HUDEP-2 (cell line): ENCODE data around the gene EI24.
"Not testable (repeated sequence)": the region's sequence is repeated elsewhere in the genome, so short reads cannot be mapped to it uniquely, and the experiment has no call there.

Source experiments
- DNase-seq, 76 experiments: peaks; one replicate each; lab custom pipeline; 2025; ENCODE audit not compliant: unreplicated experiment in 76 of 76; lab: John Stamatoyannopoulos, UW

Gene EI24

GRCh38 chr11:125568970-125569914, at the start of gene EI24:
EI24 (plus strand) TSS chr11:125569477; CDS start chr11:125572528, 3,051 bp downstream.
- DNase-seq: peak in 75 of 76 experiments; percentile 20 to 94 (median 83)

DNA sequence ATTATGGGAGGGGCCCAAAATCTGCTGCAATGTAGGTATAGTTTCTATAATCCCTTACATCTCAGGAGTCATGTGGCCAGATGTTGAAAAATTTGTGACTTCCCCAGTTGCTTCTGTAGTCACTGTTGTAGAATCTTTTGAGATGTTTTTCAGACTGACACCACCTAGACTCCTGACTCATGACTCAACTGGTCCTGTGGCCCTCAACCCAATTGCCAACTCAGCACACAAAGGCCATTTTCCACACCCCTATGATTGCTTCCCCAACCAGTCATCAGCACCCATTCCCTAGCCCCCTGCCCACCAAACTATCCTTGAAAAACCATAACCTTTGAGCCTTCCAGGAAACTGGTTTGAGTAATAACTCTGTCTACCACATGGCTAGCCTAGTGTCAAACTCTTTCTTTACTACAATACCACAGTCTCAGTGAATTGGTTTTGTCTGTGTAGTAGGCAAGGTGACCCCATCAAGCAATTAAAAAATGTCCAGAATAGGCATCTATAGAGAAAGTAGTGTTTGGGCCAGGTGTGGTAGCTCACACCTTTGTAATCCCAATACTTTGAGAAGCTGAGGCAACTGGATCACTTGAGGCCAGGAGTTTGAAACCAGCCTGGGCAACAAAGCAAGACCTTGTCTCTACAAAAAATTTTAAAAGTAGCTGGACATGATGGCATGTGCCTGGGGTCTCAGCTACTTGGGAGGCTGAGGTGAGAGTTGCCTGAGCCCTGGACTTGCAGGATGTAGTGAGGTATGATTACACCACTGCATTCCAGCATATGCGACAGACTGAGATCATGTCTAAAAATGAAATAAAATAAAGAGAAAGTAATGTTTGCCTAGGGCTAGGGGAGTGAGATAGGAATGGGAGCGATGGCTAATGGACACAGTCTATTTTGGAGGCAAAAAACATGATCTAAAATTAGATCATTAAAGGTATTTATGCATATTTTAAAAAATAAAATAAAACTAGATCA, 49.1 kb upstream of the EI24 start:
- DNase-seq: no peak

- peak in 34 of 76 experiments; percentile 3 to 72 (median 22) for DNase-seq
Measured at GRCh38 chr11:125525303-125525702, 44.0 kb upstream of the EI24 start.

GRCh38 chr11:125532668-125533067, 36.6 kb upstream of the EI24 start:
- peak in 71 of 76 experiments; percentile 11 to 89 (median 63) for DNase-seq

DNA sequence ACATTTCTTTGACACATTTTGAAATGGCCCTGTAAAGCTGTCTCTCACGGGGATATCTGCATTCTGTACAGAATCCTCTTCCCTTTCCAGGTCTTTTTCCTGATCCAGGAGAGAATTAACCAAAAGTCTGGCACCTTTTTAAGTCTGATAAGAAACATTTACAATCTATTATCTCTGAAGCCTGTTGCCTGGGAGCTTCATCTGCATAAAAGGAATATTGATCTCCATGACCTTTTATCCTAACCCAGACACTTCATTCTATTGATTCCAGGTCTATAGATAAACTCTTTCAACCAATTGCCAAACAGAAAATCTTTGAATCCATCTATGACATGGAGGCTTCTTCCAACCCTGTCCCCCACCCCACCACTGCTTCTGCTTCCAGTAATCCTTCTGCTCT, 33.7 kb upstream of the EI24 start:
- DNase-seq: no peak

GRCh38 chr11:125536834-125537233, 32.4 kb upstream of the EI24 start:
- not testable (repeated sequence) for DNase-seq

DNA sequence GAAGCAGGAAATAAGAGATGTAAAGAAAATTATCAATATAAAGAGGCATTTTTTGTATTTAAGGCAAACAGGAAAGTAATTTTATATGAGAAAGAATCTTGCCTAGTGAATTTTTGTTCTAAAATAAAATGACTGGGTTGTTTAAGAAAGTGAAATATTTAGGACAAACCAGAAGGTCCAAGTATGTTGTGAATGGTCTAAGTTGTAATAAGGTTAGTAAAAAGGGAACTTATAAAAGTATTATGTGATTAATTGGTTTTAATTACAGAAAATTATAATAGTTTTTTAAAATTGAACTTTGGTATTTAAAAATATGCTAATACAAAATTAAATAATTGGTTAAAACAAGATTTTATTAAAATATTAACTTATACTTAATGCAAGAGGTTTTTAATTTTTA, 26.6 kb upstream of the EI24 start:
- DNase-seq: no peak

DNA sequence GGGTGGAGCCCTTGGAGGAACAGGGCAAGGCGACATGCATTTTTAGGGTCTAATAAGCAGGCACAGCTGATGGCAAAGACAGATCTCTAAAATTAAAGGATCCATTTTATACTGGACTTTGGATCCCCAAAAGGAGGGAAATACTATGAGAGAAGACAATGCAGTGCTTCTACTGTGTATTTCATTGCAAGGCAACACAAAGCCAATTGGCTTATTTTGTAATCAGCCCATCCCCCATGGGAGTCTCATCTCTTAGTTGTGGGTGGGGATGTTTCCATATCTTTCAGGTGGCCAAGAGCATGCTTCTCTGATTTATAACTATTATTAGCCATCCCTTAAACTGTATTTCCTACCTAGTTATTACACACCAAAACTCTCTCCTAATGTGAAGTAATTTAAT, 18.5 kb upstream of the EI24 start:
- DNase-seq: peak in 3 of 76 experiments; percentile 7 to 19 (median 9)

DNA sequence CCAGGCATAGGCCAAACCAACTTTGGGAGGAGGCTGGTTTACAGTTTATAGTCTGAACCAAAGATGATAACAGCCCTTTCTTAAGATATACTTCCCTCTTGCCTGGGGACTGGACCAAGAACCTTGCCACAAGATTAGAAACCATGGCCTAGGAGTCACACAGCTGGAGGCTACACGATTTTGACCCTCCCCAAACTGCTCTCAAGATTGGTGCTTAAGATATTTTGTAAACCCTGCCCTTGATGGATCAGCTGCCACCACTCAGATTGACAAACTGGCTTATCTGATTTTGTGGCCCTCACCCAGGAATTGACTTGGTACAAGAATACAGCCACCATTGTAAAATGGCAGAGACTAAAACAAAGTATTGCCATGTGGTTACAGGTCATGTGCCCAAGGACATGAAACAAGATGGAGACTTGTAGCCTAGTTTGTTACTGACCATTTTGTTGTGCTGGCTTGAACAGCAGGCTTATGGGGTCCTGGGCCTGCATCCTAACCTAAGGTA, 17.4 kb upstream of the EI24 start:
- peak in 44 of 76 experiments; percentile 4 to 86 (median 59) for DNase-seq

GRCh38 chr11:125552927-125553326, 16.4 kb upstream of the EI24 start:
- DNase-seq: peak in 36 of 76 experiments; percentile 5 to 73 (median 34)

GRCh38 chr11:125553357-125553756, 15.9 kb upstream of the EI24 start:
- peak in 1 of 76 experiments; percentile 47 for DNase-seq

DNA sequence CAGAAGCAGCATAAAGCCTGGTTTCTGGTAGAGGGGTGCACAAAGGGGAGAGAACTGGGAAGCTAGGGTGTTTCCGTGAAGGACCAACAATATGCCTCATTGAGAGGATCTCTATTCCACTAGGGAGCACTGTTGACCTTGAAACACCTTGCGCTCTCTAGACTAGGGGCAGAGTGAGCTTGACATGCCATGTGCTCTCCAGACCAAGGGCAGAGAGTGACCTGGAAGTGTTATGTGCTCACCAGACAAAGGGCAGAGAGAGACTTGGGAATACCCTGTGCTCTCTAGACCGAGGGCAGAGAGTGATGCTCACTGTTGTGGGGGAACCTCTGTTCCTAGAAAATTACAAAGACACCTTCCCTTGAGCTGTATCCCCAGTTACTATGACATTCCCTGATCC, 15.2 kb upstream of the EI24 start:
- DNase-seq: peak in 11 of 76 experiments; percentile 8 to 49 (median 20)

DNA sequence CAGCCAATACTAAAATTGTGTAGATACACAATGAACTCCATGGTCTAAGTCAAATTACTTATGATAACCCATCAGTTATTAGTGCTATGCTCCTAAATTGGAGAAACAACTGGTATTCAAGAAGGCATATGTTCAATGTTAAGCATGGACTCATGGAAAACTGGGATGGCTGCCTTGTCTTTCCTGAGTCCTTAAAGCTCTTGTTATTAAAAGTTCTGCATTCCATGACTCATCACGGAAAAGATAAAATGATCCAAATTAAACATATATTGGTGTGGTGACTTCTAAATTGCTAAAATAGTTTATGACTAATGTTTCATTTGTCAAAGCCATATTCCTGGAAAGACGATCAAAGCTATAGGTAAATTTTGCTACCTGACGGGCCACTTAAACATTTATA, 9.4 kb upstream of the EI24 start:
- no peak for DNase-seq

- no peak for DNase-seq
Measured at GRCh38 chr11:125561924-125562323, 7.4 kb upstream of the EI24 start.

- no peak for DNase-seq
Measured at GRCh38 chr11:125562430-125562829, 6.8 kb upstream of the EI24 start.

DNA sequence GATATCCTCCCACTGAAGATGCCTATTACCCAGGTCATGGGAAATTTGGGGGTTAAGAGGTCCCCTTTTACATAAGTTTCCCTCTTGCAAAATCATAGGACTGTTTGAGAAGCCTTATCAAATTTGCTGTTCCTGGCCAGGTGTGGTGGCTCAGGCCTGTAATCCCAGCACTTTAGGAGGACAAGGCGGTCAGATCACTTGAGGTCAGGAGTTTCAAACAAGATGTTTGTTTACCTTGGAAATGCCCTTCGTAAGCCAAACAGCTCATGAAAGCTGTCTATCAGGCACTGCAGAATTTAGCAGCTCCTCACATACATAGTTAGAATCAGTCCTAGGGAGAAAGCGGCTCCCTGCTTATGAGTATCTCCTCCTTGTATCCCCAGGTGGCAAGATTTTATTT, 4.9 kb upstream of the EI24 start:
- no peak for DNase-seq

GRCh38 chr11:125566235-125566634, 3.0 kb upstream of the EI24 start:
- DNase-seq: no peak

DNA sequence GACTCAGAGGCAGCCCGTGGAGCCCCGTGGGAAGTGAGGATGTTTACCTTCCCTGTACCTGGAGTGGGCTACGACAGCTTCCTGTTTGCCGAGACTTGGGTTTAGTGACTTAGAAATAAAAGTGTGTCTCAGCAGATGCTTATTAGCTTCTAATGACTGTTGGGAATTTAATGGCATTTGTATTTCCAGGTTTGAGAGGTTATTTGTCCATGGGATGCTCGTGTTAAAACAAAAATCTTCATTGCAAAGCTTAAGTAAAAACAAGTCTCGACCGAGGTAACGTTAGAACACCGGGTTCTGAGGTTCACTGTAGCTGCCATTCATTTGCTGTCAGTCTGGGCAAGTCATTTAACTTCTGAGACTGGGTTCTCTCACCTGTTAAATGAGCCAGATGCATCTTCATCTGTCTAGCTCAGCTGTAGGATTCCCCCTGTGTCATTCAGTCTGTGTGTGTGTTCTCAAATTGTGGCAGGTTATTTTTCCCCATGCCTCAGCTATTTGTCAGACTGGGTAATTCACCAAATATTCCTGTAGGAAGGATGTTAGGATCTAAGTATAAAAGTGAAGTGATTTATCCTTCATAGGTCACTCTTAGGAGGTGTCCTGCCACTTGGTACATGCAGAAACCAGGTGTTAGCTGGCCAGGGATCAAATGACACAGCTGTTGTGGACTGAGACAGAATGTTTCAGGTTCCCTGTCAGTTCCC, 791 bp downstream of the EI24 start:
- peak in 1 of 76 experiments; percentile 15 for DNase-seq

DNA sequence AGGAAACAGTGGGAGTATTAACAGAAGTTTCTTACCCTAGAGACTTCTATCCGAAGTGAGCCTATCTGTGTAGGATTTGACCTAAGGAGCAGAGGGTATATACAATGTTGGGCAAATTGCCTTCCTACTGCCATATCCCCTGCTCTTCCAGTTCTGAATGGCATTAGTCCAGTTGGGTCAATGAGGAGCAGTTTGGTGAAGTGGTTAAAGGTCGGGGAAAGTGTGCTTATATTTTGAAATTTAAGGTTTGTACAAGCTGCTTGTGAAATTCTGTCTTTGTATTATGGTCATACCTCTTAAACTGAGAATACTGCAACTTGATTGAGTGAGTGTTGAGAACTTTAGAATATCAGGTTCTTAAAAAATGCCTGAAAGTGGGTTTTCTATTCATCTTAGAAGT, 1.7 kb downstream of the EI24 start:
- DNase-seq: no peak

DNA sequence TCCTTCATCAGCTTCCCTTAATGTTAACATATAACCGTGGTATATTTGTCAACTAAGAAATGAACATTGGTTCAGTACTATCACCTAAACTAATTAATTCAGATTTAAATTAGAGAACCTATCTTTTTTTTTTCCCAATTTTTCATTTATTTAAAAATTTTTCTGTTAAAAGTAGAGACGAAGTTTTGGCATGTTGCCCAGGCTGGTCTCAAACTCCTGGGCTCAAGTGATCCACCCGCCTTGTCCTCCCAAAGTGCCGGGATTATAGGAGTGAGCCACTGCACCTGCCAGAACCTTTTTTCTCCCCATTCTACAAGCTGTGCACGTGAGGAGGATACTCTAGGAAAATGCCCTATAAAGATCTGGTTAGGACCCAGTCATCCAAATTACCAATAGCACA, 3.6 kb downstream of the EI24 start:
- no peak for DNase-seq
